HepG2 (cell line): ENCODE results near the gene ADIRF. TPM values are rescaled to one million over a fixed set of nuclear protein-coding genes. Genes with fewer than 3 reads are reported as not detected.

Experiments
- ATAD3A ChIP-seq: sonication (generic); formaldehyde crosslinking; IDR thresholded peaks from 2 replicates; pipeline ENCODE4 v1.4.0; 2020; ENCODE audit warnings: missing genetic modification reagents
- BCLAF1 ChIP-seq: fragments of 450-650 bp; IDR thresholded peaks from 2 replicates; pipeline ENCODE4 v1.6.1; 2017; ENCODE audit warnings: mild to moderate bottlenecking
- CHCHD3 ChIP-seq: sonication (generic); formaldehyde crosslinking; IDR thresholded peaks from 2 replicates; pipeline ENCODE4 v1.8.0; 2022; ENCODE audit warnings: mild to moderate bottlenecking, missing genetic modification reagents, moderate library complexity
- CHD4 ChIP-seq: fragments of 200-600 bp; sonication (generic); IDR thresholded peaks from 2 replicates; pipeline ENCODE4 v1.7.0; 2017; ENCODE audit warnings: mild to moderate bottlenecking, low read length, borderline replicate concordance
- CREM ChIP-seq, 2 experiments: sonication (generic) in 1 of 2; formaldehyde crosslinking in 1 of 2; IDR thresholded peaks; 2 replicates each; pipeline versions ENCODE4 v1.4.0 to v1.6.1; 2016 to 2020; ENCODE audit warnings: antibody characterized with exemption in 1 of 2, mild to moderate bottlenecking in 1 of 2, missing genetic modification reagents in 1 of 2
- FOXO1 ChIP-seq: sonication (generic); formaldehyde crosslinking; IDR thresholded peaks from 2 replicates; pipeline ENCODE4 v1.4.0; 2020; ENCODE audit warnings: missing genetic modification reagents
- GATAD2A ChIP-seq: IDR thresholded peaks from 2 replicates; pipeline ENCODE4 v1.6.1; 2016
- HBP1 ChIP-seq: IDR thresholded peaks from 2 replicates; pipeline ENCODE4 v1.6.1; 2016; ENCODE audit warnings: low read depth, control low read depth
- HNRNPL ChIP-seq: fragments of 200-400 bp; formaldehyde crosslinking; IDR thresholded peaks from 2 replicates; pipeline ENCODE4 v1.6.1; 2017; ENCODE audit warnings: mild to moderate bottlenecking, low read depth, low read length
- MED13 ChIP-seq: sonication (generic); formaldehyde crosslinking; IDR thresholded peaks from 2 replicates; pipeline ENCODE4 v1.5.0; 2020; ENCODE audit warnings: missing genetic modification reagents
- PAX8 ChIP-seq: sonication (generic); formaldehyde crosslinking; IDR thresholded peaks from 2 replicates; pipeline ENCODE4 v1.8.0; 2022; ENCODE audit warnings: mild to moderate bottlenecking, missing genetic modification reagents, borderline replicate concordance
- RBM39 ChIP-seq: fragments of 200-400 bp; formaldehyde crosslinking; IDR thresholded peaks from one replicate; pipeline ENCODE4 v1.6.1; 2018; ENCODE audit warnings: antibody characterized with exemption, mild to moderate bottlenecking, low read depth, low read length; ENCODE audit not compliant: poor library complexity, severe bottlenecking
- THAP11 ChIP-seq: IDR thresholded peaks from 2 replicates; pipeline ENCODE4 v1.6.1; 2016; ENCODE audit warnings: missing biosample characterization, missing genetic modification reagents
- ZFP82 ChIP-seq: sonication (generic); formaldehyde crosslinking; IDR thresholded peaks from 2 replicates; pipeline ENCODE4 v1.5.1; 2020; ENCODE audit warnings: mild to moderate bottlenecking, missing genetic modification reagents, borderline replicate concordance
- ZNF138 ChIP-seq: sonication (generic); formaldehyde crosslinking; IDR thresholded peaks from 2 replicates; pipeline ENCODE4 v1.5.0; 2020; ENCODE audit warnings: mild to moderate bottlenecking, low read depth, missing genetic modification reagents
- ZNF431 ChIP-seq: sonication (generic); formaldehyde crosslinking; IDR thresholded peaks from 2 replicates; pipeline ENCODE4 v1.9.0; 2022; ENCODE audit warnings: missing genetic modification reagents, low read depth, mild to moderate bottlenecking, borderline replicate concordance
- ZNF7 ChIP-seq: IDR thresholded peaks from 2 replicates; pipeline ENCODE4 v1.6.1; 2016; ENCODE audit warnings: missing biosample characterization, missing genetic modification reagents
- ZSCAN12 ChIP-seq: sonication (generic); formaldehyde crosslinking; IDR thresholded peaks from 2 replicates; pipeline ENCODE4 v1.9.0; 2021; ENCODE audit warnings: mild to moderate bottlenecking, missing genetic modification reagents
- polyA plus RNA-seq, 8 experiments: library from polyadenylated mRNA; depleted of rRNA in 3 of 8; stranded (reverse) in 7 of 8; unstranded in 1 of 8; fragments of >200 nt; fragmentation: Illumina TruSeq in 4 of 8; extraction: Trizol in 4 of 8; gene quantifications; 2 replicates each; pipeline versions ENCODE4 v1.2.1 to v1.2.3, GENCODE V29; 2011 to 2016; ENCODE audit warnings: low read depth in 4 of 8, missing spikeins in 1 of 8, mixed read lengths in 1 of 8; ENCODE audit not compliant: insufficient read depth in 1 of 8
- total RNA-seq, 5 experiments: library from RNA; depleted of rRNA; stranded (reverse); fragments of >200 nt; fragmentation: Illumina TruSeq; extraction: Trizol; gene quantifications; 2 replicates each; pipeline ENCODE4 v1.2.3, GENCODE V29; 2016; ENCODE audit warnings: low read depth in 1 of 5
- TF ChIP-seq, protein P1 (sequence below): sonication (generic); formaldehyde crosslinking; IDR thresholded peaks from 2 replicates; pipeline ENCODE4 v1.4.0; 2020; ENCODE audit warnings: missing genetic modification reagents
- TF ChIP-seq, protein P2 (sequence below): sonication (generic); formaldehyde crosslinking; IDR thresholded peaks from 2 replicates; pipeline ENCODE4 v1.4.0; 2020; ENCODE audit warnings: missing genetic modification reagents
- TF ChIP-seq, protein P3 (sequence below), 2 experiments: fragments of 450-650 bp in 1 of 2; sonication (generic) in 1 of 2; formaldehyde crosslinking; IDR thresholded peaks; 2 replicates each; pipeline versions ENCODE4 v1.5.0 to v1.8.0; 2020 to 2022; ENCODE audit warnings: mild to moderate bottlenecking in 1 of 2, missing genetic modification reagents in 1 of 2

ADIRF gene
- total and polyA plus RNA-seq, 2 of the 13 experiments (the other 11 are each of a cell fraction or from before 2014, with no cell fraction given), result 0.13 to 0.40 TPM

GRCh38 chr10:86960003-86960862 is 8.0 kb upstream of the ADIRF start (continued):
- TF ChIP-seq ZNF431 (CRISPR knock-in tag) (no peak), CREM (IDR thresholded peaks at IDR 0.05) (no peak), CREM (CRISPR knock-in tag; IDR thresholded peaks at IDR 0.05) (no peak), MED13 (no peak), FOXO1 (CRISPR knock-in tag) (no peak), ZFP82 (CRISPR knock-in tag) (no peak), GATAD2A (peak; percentile 12; the same call in 1 of the 2 replicates), ZSCAN12 (CRISPR knock-in tag) (no peak), ZNF138 (CRISPR knock-in tag) (no peak), ZNF7 (CRISPR knock-in tag) (no peak), HBP1 (CRISPR knock-in tag) (no peak), PAX8 (CRISPR knock-in tag) (no peak), BCLAF1 (no peak), CHCHD3 (no peak), CHD4 (no peak), THAP11 (CRISPR knock-in tag) (no peak), RBM39 (peak; percentile 16), HNRNPL (no peak), ATAD3A (CRISPR knock-in tag) (no peak)
- TF ChIP-seq, protein P1, sequence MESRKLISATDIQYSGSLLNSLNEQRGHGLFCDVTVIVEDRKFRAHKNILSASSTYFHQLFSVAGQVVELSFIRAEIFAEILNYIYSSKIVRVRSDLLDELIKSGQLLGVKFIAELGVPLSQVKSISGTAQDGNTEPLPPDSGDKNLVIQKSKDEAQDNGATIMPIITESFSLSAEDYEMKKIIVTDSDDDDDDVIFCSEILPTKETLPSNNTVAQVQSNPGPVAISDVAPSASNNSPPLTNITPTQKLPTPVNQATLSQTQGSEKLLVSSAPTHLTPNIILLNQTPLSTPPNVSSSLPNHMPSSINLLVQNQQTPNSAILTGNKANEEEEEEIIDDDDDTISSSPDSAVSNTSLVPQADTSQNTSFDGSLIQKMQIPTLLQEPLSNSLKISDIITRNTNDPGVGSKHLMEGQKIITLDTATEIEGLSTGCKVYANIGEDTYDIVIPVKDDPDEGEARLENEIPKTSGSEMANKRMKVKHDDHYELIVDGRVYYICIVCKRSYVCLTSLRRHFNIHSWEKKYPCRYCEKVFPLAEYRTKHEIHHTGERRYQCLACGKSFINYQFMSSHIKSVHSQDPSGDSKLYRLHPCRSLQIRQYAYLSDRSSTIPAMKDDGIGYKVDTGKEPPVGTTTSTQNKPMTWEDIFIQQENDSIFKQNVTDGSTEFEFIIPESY (CRISPR knock-in tag), result 0 out of 2 replicates have a peak, but pooled peaks have one; percentile 39
- TF ChIP-seq, protein P2, sequence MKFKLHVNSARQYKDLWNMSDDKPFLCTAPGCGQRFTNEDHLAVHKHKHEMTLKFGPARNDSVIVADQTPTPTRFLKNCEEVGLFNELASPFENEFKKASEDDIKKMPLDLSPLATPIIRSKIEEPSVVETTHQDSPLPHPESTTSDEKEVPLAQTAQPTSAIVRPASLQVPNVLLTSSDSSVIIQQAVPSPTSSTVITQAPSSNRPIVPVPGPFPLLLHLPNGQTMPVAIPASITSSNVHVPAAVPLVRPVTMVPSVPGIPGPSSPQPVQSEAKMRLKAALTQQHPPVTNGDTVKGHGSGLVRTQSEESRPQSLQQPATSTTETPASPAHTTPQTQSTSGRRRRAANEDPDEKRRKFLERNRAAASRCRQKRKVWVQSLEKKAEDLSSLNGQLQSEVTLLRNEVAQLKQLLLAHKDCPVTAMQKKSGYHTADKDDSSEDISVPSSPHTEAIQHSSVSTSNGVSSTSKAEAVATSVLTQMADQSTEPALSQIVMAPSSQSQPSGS (CRISPR knock-in tag), result no peak
- TF ChIP-seq, protein P3, sequence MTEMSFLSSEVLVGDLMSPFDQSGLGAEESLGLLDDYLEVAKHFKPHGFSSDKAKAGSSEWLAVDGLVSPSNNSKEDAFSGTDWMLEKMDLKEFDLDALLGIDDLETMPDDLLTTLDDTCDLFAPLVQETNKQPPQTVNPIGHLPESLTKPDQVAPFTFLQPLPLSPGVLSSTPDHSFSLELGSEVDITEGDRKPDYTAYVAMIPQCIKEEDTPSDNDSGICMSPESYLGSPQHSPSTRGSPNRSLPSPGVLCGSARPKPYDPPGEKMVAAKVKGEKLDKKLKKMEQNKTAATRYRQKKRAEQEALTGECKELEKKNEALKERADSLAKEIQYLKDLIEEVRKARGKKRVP (CRISPR knock-in tag; IDR thresholded peaks at IDR 0.05), result no peak
